Tibial nerve (tissue), 4 donors: ENCODE measurements around the gene NR2F1-AS1. TPM values are rescaled to one million over a fixed set of nuclear protein-coding genes. Genes with fewer than 3 reads are reported as not detected.

Experiments used
- DNase-seq, 2 donors: peaks; one replicate each; pipeline ENCODE4 v3.0.0-alpha.2; 2019; ENCODE audit warnings: low spot score in 2 of 2
- H3K27ac ChIP-seq, 4 donors: fragments of 200-600 bp; sonication (generic) in 3 of 4; one replicate each; pipeline ENCODE4 v1.5.1; 2017 to 2019; ENCODE audit warnings: mild to moderate bottlenecking in 1 of 4
- H3K27me3 ChIP-seq, 2 donors: fragments of 200-600 bp; sonication (generic) in 1 of 2; one replicate each; pipeline versions ENCODE4 v1.5.1 to v1.6.0; 2017 to 2019
- H3K36me3 ChIP-seq, 3 donors: fragments of 200-600 bp; sonication (generic); one replicate each; pipeline ENCODE4 v1.5.1; 2018 to 2019
- H3K4me1 ChIP-seq, 4 donors: fragments of 200-600 bp; sonication (generic) in 3 of 4; one replicate each; pipeline ENCODE4 v1.5.1; 2017 to 2019
- H3K4me3 ChIP-seq, 4 donors: fragments of 200-600 bp; sonication (generic) in 3 of 4; one replicate each; pipeline ENCODE4 v1.5.1; 2017 to 2019; ENCODE audit warnings: mild to moderate bottlenecking in 1 of 4, moderate library complexity in 1 of 4
- H3K9me3 ChIP-seq, 4 donors: fragments of 200-600 bp; sonication (generic) in 3 of 4; one replicate each; pipeline ENCODE4 v1.5.1; 2017 to 2019
- CTCF ChIP-seq, 5 experiments: fragments of 200-600 bp in 3 of 5; fragments of 450-650 bp in 2 of 5; sonication (generic) in 3 of 5; IDR thresholded peaks; one replicate each; pipeline ENCODE4 v1.5.1; 2016 to 2019; ENCODE audit warnings: antibody characterized with exemption in 5 of 5, mild to moderate bottlenecking in 3 of 5, moderate library complexity in 2 of 5
- EP300 ChIP-seq, 2 donors: sonication (generic); formaldehyde crosslinking; IDR thresholded peaks; one replicate each; pipeline ENCODE4 v1.6.1; 2017; ENCODE audit warnings: antibody characterized with exemption in 2 of 2, mild to moderate bottlenecking in 1 of 2
- POLR2A ChIP-seq, 2 donors: fragments of 450-650 bp; IDR thresholded peaks; one replicate each; pipeline ENCODE4 v1.6.1; 2017; ENCODE audit warnings: antibody characterized with exemption in 2 of 2, mild to moderate bottlenecking in 2 of 2, moderate library complexity in 2 of 2
- WGBS, 2 donors: methylation state at CpG; one replicate each; pipeline ENCODE4 v1.1.5; 2018; 5-methylcytosine and 5-hydroxymethylcytosine counted together
- total RNA-seq, 4 donors: library from RNA; depleted of rRNA; stranded (reverse); fragments of >200 nt; gene quantifications; one replicate each; pipeline ENCODE4 v1.1.0, GENCODE V29; 2016

NR2F1-AS1 gene
- total RNA-seq, 4 donors from 2014 or later = 13.5 to 38.4 (median 35.4) TPM

- H3K4me1 ChIP-seq = peaks cover 0 to 71% (median 4%) of the 10 kb centered on the region in 4 donors
- peaks cover 0 to 30% of the 10 kb centered on the region in 2 donors for H3K27me3 ChIP-seq
- 46 to 50% methylated on average over 39 of the region's 39 CpGs for whole genome bisulfite sequencing, 2 donors
- no peaks in the 10 kb centered on the region for H3K36me3 ChIP-seq
- H3K4me3 ChIP-seq = peak overlapping the region; percentile 7 to 39 (median 24)
- DNase-seq = no peak
- peak overlapping the region; percentile 72 to 94 (median 86) for H3K27ac ChIP-seq
- TF ChIP-seq POLR2A (IDR thresholded peaks at IDR 0.05) = no peak
- TF ChIP-seq CTCF (IDR thresholded peaks at IDR 0.05) = no peak
- no peak for TF ChIP-seq EP300 (IDR thresholded peaks at IDR 0.05)
- H3K9me3 ChIP-seq = no peaks in the 10 kb centered on the region
Observed at GRCh38 chr5:93602241-93603077, 21.4 kb upstream of the NR2F1-AS1 start.

- Histone ChIP-seq H3K36me3 (no peaks in the 10 kb centered on the region), H3K9me3 (no peaks in the 10 kb centered on the region), H3K27me3 (peaks cover 0 to 27% of the 10 kb centered on the region in 2 donors), H3K27ac (peak overlapping the region; percentile 72 to 94 (median 86)), H3K4me3 (peak overlapping the region; percentile 7 to 39 (median 24)), H3K4me1 (peaks cover 0 to 75% (median 8%) of the 10 kb centered on the region in 4 donors)
- DNase-seq = no peak
- TF ChIP-seq EP300 (IDR thresholded peaks at IDR 0.05) (no peak), CTCF (IDR thresholded peaks at IDR 0.05) (no peak), POLR2A (IDR thresholded peaks at IDR 0.05) (peak in 1 of 2 donors; percentile 42)
- 44 to 59% methylated on average over 9 of the region's 9 CpGs for WGBS, 2 donors
Observed at GRCh38 chr5:93601802-93602155, 20.8 kb upstream of the NR2F1-AS1 start.

- Histone ChIP-seq H3K4me3 (peak overlapping the region; percentile 7 to 39 (median 24)), H3K36me3 (peaks cover 0 to 2% (median 0%) of the 10 kb centered on the region in 3 donors), H3K27ac (peak overlapping the region; percentile 72 to 94 (median 86)), H3K4me1 (peaks cover 0 to 80% (median 9%) of the 10 kb centered on the region in 4 donors), H3K27me3 (peaks cover 0 to 27% of the 10 kb centered on the region in 2 donors), H3K9me3 (no peaks in the 10 kb centered on the region)
- peak in 1 of 2 donors; percentile 49 for DNase-seq
- 35 to 42% methylated on average over 3 of the region's 3 CpGs for WGBS, 2 donors
- TF ChIP-seq EP300 (IDR thresholded peaks at IDR 0.05) (peak in 1 of 2 donors; percentile 76), CTCF (IDR thresholded peaks at IDR 0.05) (no peak), POLR2A (IDR thresholded peaks at IDR 0.05) (peak; percentile 13 to 56)
Observed at GRCh38 chr5:93601071-93601801, 20.2 kb upstream of the NR2F1-AS1 start.

- WGBS, 2 donors = 8 to 17% methylated on average over 8 of the region's 8 CpGs
- Histone ChIP-seq H3K9me3 (no peaks in the 10 kb centered on the region), H3K27ac (peak overlapping the region; percentile 72 to 94 (median 86)), H3K36me3 (peaks cover 0 to 9% (median 0%) of the 10 kb centered on the region in 3 donors), H3K27me3 (peaks cover 0 to 27% of the 10 kb centered on the region in 2 donors), H3K4me3 (peak overlapping the region; percentile 3 to 39 (median 28)), H3K4me1 (peaks cover 0 to 80% (median 9%) of the 10 kb centered on the region in 4 donors)
- DNase-seq = no peak
- TF ChIP-seq POLR2A (IDR thresholded peaks at IDR 0.05) = peak in 1 of 2 donors; percentile 26
- no peak for TF ChIP-seq CTCF (IDR thresholded peaks at IDR 0.05)
- peak in 1 of 2 donors; percentile 70 for TF ChIP-seq EP300 (IDR thresholded peaks at IDR 0.05)
Observed at GRCh38 chr5:93600409-93601070, 19.5 kb upstream of the NR2F1-AS1 start.
